GM12865 (cell line): Measurements from ENCODE around the gene C1QTNF9B.
A peak's percentile ranks its signal among the peaks of the same experiment; 100 is the strongest.

ENCODE experiments used
- DNase-seq: peaks from one replicate; pipeline ENCODE4 v3.0.0; 2010; ENCODE audit warnings: low read depth
- H3K4me3 ChIP-seq: 2 replicates; pipeline ENCODE4 v1.5.1; 2011; ENCODE audit warnings: mild to moderate bottlenecking, low read depth, low read length, control low read depth
- TF ChIP-seq, protein P1 (sequence below): IDR thresholded peaks from 2 replicates; pipeline ENCODE4 v1.5.1; 2011; ENCODE audit warnings: low read length, control low read depth, low read depth, inconsistent platforms; ENCODE audit not compliant: insufficient read depth; ENCODE audit errors: missing control alignments

C1QTNF9B gene

DNA sequence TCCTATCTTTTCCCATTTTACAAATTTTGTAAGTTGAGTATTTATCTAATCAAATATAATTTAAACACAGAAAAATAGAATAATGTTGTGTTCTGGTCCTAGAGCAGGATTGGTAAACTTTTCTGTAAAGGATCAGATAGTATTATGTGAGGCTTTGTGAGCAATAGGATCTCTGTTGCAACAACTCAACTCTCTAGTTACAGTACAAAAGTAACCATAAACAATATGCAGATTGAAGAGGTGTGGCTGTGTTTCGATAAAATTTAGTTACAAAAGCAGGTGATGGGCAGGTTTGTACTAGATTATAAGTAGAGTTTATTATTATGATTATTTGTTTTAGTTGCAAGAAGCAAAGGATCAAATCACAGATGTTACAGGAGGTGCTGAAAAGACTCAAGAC lies 15.2 kb upstream of the C1QTNF9B start:
- DNase-seq, result no peak
- H3K4me3 ChIP-seq, result no peak overlapping the region
- TF ChIP-seq, protein P1, sequence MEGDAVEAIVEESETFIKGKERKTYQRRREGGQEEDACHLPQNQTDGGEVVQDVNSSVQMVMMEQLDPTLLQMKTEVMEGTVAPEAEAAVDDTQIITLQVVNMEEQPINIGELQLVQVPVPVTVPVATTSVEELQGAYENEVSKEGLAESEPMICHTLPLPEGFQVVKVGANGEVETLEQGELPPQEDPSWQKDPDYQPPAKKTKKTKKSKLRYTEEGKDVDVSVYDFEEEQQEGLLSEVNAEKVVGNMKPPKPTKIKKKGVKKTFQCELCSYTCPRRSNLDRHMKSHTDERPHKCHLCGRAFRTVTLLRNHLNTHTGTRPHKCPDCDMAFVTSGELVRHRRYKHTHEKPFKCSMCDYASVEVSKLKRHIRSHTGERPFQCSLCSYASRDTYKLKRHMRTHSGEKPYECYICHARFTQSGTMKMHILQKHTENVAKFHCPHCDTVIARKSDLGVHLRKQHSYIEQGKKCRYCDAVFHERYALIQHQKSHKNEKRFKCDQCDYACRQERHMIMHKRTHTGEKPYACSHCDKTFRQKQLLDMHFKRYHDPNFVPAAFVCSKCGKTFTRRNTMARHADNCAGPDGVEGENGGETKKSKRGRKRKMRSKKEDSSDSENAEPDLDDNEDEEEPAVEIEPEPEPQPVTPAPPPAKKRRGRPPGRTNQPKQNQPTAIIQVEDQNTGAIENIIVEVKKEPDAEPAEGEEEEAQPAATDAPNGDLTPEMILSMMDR, result no peak

DNA sequence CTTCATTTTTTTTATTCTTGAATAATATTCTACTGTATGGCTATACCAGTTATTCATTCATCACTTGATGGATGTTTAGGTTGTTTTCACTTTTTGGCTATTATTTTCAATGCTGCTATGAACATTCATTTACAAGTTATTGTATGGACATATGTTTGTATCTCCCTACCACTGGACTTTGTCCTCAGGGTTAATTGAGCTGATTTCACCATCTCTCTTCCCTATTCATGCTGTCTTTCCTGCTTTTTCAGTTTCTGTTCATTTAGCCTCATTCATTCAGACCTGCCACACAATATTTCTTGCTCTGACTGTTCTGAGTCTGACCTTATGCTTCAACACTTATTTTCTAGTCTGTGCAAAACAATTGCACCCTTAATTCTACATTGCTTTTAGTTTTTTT lies 12.3 kb upstream of the C1QTNF9B start:
- TF ChIP-seq, protein P1, result no peak
- no peak for DNase-seq
- H3K4me3 ChIP-seq, result no peak overlapping the region

DNA sequence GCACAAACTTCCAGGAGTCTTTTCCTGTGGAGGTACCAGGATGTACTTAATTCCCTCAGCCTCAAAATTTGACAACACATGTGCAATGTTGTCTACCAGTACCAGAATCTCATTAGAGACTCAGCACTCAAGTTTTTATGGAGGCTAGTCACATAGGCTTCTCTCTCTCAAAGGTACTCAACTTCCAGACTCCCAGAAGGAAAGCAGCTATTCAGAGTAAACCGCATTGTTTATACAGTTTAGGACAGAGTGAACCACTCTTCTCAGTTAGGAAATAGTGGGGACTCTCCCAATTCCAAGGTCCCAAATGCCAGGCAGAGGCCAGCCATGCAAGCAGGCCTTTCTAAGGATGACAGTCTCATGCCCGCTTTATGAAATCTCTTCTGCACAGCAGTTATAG lies 8.5 kb upstream of the C1QTNF9B start:
- TF ChIP-seq, protein P1, result no peak
- H3K4me3 ChIP-seq, result no peak overlapping the region
- no peak for DNase-seq

DNA sequence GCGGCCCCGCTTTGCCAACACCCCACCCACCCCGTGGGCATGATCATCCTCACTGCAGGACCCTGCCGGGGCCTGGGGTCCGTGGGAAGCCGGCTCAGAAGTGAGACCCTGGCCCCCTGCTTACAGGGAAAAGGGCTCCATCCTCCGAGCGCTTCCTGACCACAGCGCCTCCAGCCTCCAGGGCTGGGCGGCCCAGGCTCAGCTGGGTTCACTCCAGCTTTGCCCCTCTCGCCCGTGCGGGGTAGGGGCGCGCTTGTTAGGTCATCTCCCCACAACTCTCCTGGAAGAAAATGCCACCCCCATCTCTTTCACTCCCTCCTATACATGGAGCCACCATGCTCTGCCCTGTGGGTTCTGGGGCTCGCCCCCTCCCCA lies 6.6 kb upstream of the C1QTNF9B start:
- no peak for DNase-seq
- TF ChIP-seq, protein P1, result no peak

DNA sequence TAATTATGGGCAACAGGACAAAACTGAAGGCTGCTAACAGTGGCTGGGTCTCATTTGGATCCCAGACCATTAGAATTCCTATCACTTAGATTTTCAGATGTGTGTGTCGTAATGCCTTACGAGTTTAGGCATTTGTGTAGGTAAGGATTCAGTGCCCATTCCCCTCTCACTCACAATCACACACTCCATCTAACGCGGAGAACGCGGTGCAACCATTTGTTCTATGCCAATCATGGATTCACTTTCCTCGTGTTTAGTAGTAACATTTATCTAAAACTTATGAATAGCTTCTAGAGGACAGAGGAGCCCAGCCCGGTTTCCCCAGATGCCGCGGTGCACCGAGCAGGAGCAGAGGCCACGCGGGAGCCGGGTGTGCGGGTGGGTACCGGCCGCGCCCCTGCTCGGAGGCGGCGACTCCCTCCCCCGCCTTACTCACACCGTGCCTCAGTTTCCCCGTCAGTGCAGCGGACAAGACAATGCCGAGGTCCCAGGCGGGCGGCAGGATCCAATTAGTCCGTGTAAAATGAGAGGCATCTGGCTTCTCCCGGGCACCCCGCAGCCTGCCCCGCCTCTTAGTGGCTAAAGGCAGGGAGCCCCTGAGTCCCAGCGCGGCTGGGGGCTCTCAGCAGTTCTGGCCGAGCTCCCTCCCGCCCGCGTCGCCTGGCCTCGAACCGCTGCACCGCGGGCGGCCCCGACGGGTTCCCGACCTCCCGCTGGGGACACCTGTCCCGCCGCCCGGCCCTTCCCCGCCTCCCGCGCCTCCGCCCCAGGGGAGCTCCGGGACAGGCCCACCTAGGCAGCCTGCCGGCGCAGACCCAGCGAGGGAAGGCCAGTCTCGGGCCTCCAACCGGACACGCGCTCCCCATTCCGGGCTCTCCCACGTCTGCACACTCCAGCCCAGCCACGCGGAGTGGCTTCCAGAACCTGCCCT lies 5.9 kb upstream of the C1QTNF9B start:
- TF ChIP-seq, protein P1, result no peak
- H3K4me3 ChIP-seq, result no peak overlapping the region
- DNase-seq, result no peak

More for the DNA sequence above, 6.6 kb upstream of the C1QTNF9B start:
- H3K4me3 ChIP-seq, result no peak overlapping the region

DNA sequence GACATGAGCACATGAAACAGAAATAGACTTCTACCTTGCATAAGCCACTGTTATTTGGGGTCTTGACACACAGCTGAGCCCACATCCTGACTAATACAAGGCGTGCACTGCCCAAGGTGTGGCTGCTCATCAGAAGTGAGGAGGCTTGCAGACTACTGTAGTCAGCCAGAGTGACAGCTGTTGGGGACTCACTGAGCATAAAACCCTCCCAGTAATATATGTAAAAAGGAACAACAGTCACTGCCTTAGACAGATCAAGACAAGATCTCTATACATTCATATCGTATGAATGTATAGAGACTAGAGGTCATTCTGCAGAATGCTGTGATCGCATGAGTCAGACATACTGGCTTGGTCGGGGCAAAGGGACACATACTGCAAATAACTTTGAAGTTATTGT lies 4.1 kb upstream of the C1QTNF9B start:
- H3K4me3 ChIP-seq, result no peak overlapping the region
- TF ChIP-seq, protein P1, result no peak
- DNase-seq, result peak; percentile 38
